ENCODE data around the gene MYLK2.

- TF ChIP-seq CTCF (conservative IDR thresholded peaks at IDR 0.05): no peak
- TF ChIP-seq ZFX (IDR thresholded peaks at IDR 0.05): no peak
Observed at GRCh38 chr20:31860390-31861134, 41.4 kb downstream of the MYLK2 start.
